GM21381 (cell line): ENCODE results near the gene HSPG2.

Source experiments
- ATAC-seq: cut with Tn5 transposase; IDR thresholded peaks from one replicate; pipeline ENCODE4 v1.9.1; 2021; ENCODE audit warnings: mild to moderate bottlenecking, moderate library complexity; ENCODE audit not compliant: unreplicated experiment

HSPG2 gene

GRCh38 chr1:21849909-21850576, 87.1 kb downstream of the HSPG2 start:
- ATAC-seq: no peak

DNA sequence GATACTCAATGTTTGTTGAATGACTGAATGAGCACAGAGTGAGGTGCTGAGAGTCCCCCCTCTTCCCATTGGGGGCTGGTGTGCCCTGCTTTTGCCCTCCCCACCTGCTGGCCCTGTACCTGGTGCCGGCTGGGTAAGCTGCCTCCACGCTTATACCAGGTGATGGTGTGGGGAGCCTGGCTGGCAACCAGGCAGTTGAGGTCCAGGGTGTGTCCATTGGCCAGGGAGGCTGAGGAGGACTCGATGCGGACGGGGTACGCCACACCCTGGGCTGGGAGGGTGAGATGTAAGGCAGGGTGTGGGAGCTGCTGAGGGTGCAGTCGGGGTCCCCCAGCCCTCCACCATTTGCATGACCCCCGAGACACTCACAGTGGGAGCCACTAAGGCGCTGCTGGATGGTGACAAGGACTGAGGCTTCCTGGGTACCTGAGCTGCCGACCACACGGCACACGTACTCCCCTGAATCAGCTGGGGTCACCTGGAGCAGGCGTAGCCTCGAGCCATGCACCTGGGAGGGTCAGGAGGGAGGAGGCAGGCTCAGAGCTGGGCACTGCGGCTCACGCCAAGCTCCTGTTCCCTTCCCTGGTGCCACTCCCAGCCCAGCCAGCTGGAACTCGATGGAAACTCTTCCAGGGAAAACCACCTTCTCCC, 88.5 kb downstream of the HSPG2 start:
- no peak for ATAC-seq

DNA sequence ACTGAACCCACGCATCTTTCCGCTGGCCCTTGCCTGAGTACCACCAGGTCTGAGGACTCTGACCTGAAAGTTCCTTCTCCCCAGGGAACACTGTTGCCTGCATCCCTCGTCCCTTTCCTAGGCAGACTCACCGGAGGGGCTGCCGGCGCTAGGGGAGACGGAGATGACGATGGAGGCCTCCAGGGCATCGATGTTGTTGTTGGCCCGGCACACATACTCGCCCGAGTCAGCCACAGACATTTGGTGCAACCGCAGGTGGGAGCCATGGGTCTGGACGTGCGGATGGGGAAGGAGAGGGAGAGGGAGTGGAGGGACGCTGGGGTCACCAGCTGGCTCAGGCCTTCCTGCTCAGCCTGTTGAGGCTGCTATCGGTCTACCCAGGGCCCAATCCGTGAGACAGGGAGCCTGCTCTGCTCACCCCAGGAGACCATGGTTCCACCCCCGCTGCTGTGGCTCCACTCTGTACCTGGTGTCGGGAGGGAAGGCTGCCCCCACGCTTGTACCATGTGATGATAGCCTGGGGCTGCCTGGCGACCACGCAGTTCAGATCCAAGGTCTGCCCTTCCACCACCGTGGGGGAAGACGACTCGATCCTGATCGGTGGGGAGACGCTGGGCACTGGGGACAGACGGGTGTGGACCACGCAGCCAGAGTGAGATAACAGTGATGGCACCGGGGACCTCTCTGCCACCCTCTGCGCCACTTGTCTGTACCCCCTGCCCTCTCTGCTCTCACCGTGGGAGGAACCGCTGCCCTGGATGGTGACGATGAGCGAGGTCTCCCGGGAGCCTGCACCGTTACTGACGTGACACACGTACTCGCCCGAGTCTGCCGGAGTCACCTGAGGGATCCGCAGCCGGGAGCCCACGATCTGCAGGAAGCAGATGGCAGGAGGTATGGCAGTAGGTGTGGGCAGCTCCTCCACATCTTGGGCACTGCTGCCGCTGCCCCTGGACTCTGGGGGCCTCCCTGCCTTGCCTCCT, 89.6 kb downstream of the HSPG2 start:
- ATAC-seq: no peak

DNA sequence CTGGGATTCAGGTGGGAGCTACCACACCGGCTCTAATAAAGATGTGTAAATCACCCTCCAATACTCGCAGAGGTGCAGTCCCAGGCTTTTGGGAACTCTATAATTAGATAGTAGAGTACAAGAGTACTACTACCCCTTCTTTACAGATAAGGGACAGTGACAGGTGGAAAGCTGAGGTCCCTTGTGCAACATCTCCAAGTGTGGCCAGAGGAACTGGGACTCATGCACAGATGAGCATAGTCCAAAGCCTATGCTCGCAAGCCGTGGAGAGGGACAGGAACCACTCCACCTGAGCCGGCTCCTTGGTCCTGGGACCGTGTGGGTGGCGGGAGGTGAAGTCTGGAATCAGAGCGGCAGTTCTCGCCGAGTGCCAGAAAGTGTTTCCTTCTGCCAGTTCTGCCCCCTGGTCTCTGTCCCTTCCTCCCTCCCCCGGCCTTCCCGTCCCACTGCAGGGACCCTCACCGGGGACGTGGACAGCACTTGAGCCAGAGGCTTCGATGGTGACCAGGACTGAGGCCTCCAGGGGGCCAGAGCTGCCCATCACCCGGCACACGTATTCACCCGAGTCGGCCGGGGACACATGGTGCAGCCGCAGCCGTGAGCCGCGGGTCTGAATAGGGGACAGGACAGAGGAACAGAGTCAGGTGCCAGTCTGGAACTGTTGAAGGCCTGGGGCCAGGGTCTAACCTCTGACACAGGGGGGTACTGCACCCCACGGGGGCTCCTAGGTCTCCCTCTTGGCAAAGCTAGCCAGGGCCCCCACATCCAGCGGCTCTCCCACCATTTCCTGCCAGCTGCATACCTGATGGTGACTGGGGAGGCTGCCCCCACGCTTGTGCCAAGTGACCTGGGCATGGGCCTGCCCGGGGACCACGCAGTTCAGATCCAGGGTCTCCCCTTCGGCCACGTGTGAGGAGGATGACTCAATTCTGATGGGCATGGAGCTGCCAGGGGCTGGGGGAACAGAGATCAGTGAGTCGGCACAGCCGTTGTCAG, 91.2 kb downstream of the HSPG2 start:
- no peak for ATAC-seq

GRCh38 chr1:21843996-21844395, 93.1 kb downstream of the HSPG2 start:
- ATAC-seq: no peak

GRCh38 chr1:21843208-21843607, 93.9 kb downstream of the HSPG2 start:
- no peak for ATAC-seq

- no peak for ATAC-seq
Observed at GRCh38 chr1:21842606-21843162, 94.4 kb downstream of the HSPG2 start.

GRCh38 chr1:21841852-21842466, 95.2 kb downstream of the HSPG2 start:
- no peak for ATAC-seq

DNA sequence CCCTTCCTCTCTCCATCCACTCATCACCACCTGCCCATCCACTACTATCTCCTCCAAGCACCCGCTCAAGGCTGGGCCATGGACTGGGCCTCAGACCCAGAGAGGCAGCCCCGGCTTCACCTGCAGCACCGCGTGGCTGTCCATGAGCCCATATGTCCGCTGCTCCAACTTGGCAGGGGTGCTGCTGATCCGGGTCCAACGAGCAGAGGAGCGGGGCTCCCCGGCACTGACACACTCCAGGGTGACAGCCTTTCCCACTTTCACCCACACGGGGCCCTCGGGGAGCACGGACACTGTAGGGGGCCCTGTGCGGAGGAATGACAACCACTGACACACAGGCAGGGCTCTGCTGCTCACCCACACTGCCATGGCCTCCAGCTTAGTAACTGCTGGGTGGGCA, 96.1 kb downstream of the HSPG2 start:
- no peak for ATAC-seq

DNA sequence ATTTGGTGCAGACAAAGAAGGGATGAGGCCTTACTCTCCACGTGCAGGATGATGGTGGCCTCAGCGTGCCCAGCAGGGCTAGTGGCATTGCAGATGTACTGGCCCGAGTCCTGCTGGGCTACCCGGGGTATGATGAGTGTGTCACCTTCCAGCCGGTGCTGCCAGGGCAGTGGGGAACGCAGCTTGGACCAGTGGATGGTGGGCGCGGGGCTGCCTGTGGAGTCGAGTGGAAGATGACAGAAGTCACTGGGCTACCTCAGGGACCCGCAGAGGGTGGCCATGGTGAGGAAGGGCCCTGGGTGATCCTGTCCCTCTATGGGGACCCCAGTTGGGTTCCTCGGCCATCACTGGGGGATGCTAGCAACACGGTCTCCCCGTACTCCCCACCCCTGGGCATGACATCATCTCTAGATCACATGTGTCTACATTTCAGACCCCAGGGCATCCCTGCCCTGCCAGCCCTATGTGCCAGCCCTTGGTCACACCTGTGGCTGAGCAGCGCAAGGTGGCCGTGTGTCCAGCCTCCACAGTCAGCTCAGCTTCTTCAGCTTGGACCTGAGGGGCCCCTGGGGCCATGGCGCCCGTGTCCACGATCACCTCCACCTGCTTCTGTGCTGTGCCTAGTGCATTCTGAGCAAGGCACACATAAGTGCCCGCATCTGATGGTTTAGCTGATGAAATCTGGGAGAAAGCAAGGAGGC, 97.6 kb downstream of the HSPG2 start:
- ATAC-seq: no peak

DNA sequence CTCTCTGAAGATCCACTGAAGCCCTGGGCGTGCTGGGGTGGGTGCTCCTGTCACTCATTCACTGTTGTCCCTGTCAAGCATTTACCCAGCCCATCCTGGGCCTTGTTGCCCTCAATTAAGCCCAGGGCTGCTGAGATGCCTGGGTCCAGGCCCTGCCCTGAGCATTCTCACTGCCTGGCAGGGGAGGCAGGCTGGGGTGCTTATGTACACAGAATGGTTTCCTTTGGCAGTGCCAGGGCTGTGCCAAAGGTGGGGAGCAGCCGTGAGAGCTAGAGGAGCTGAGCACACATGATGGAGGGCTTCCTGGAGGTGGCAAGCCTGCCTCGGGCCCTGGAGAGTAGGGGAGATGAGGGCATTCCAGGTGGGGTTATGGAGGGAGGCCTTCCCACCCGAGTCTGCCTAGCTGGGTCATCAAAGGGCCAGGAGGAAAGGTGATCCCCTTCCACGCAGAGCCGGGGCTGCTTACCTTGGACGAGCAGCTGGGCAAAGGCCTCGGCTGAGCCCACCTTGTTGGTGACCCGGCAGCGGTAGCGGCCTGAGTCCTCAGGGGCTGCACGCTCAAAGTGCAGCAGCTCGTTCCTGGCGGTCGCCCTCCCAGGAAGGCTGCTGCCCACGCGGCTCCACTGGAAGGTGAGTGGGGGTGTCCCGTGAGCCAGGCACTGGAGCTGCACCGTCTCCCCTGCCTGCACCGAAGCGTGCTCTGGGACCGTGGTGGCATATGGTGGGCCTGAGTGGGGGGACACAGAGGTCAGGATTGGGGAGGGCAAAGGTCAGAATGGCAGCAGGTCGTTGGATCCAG, 98.6 kb downstream of the HSPG2 start:
- ATAC-seq: no peak

DNA sequence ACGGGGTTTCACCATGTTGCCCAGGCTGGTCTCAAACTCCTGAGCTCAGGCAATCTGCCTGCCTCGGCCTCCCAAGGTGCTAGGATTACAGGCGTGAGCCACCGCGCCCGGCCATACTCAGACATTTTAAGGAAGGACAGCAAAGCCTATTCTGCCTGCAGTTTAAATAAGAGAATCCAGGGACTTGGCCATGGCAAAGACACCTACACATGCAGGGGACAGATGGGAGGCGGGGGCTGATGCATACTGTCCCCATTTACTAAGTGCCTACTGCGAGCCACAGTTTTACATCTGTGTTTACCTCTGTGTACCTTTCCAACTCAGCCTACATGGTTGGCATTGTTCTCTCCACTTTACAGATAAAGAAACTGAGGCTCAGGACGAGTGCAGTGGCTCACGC, 99.6 kb downstream of the HSPG2 start:
- ATAC-seq: no peak

DNA sequence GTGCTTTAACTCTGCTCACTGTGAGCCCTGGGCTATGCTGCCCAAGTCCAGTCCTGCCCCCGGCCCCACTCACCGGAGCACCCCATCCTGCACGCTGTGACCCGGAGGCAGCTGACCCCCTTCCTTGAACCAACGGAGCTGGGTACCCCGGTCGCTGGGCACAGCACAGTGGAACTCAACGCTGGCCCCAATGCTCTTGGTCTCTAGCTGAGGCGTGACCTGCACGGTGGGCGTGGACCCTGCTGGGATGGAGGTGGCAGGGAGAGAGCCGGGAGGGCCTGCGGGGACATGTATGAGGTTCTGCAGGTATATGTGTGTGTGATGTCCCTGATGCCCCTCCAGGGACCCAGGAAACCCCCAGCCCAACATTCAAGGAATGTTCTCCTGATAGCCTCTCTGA, 100.4 kb downstream of the HSPG2 start:
- no peak for ATAC-seq

- no peak for ATAC-seq
Observed at GRCh38 chr1:21836010-21836409, 101.1 kb downstream of the HSPG2 start.

GRCh38 chr1:21834666-21835065, 102.4 kb downstream of the HSPG2 start:
- no peak for ATAC-seq

DNA sequence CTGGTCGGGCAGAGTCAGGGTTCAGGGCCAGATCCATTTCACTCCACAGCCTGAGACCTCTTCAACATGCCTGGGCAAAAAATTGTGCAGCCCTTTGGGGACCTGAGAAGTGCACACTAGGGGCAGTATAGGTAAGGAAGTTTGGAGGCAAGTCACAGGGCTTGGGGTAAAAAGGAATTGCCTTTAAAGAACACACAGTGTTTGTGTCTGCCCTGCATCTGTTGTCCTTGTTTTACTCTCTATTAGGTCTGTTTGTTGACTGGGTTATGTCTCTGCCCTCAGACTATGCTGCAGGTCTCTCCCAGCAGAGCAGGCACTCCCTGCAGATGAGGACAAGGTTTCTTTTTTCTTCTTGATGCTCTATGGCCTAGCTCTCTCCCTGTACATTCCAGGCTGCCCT, 103.0 kb downstream of the HSPG2 start:
- ATAC-seq: no peak

GRCh38 chr1:21833392-21833976, 103.6 kb downstream of the HSPG2 start:
- ATAC-seq: no peak

DNA sequence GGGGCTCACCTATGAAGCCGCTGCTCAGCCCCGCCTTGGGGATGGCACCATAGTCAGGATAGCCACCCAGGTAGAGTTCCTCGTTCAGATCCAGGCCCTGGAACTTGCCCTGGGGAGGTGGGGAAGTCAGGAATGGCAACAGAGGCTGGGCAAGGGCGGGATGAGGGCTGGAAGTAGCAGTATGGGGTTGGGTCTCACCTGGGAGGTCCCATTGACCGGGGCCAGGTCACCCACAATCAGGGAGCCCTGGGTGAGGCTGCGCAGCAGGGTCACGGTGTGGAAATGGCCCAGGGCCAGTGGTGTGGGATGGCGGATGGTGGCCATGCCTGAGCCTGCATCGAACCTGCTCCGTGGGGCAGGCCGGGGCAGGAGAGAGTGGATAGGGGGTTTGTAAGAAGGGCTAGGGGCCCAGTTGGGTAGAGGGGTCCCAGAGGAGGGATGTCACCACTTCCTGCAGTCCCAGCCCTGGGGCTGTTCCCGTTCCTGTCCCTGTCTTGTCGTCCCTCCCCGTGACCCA, 105.6 kb downstream of the HSPG2 start:
- ATAC-seq: no peak
